ENCODE data around the gene VASP.

DNA sequence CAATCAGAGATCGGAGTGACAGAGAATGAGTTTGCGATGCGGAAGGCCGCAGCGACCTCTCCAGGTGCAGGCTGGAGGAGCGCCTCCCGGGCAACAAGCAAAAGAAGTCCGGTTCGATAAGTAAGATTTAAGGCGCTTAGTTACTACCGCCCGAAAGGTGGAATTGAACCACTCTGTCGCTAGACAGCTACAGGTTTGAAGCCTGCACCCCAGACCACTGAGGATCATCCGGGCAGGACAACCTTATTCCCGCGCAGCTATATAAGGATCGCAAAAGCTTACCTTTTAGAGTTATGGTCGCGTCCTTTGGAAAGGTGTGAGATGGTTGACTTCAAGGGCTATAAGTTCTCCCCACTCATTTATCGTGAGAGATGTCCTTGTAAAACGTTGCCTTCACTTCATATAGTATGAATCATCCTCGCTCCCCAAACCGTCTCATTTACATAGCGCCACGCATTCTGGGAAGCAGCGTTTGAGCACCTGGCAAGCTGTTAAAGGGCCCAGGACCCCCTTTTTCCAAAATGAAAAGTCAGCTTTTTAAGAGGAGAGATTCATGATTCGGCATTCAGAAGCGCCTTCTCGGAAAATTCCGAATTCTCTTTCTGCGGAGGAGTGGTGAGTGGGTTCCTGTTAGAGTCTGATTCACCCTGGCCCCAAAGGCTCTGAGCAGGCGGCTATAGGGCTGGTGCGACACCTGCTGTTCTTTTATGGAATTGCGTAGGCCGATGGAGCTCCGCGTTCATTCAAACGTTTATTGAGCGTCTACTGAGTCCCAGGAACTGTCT is 28.6 kb upstream of the VASP start:
- TF ChIP-seq CTCF (IDR thresholded peaks at IDR 0.05), result peak; percentile 97
- no peak for TF ChIP-seq EZH2phosphoT487 (IDR thresholded peaks at IDR 0.05)

Measured in neural progenitor cell (in vitro differentiated cells).